Astrocyte (in vitro differentiated cells and primary cell): ENCODE results near the gene ADCK1. TPM values are rescaled to one million over a fixed set of nuclear protein-coding genes. Genes with fewer than 3 reads are reported as not detected.

ENCODE experiments used
- DNase-seq: peaks from one replicate; pipeline ENCODE4 v3.0.0-alpha.2; 2010; ENCODE audit warnings: low read depth
- FAIRE-seq: peaks from 2 replicates; lab custom pipeline; 2011; peaks lifted over from hg19 to GRCh38; lab: Jason Lieb, UNC
- H2AFZ ChIP-seq: 2 replicates; pipeline ENCODE4 v1.6.0; 2012; ENCODE audit warnings: low read depth, low read length, inconsistent platforms
- H3K27ac ChIP-seq: 2 replicates; pipeline ENCODE4 v1.5.1; 2011; ENCODE audit warnings: low read depth, low read length, inconsistent platforms
- H3K27me3 ChIP-seq: 2 replicates; pipeline ENCODE4 v1.6.0; 2011; ENCODE audit warnings: low read length, inconsistent platforms; ENCODE audit not compliant: insufficient read depth
- H3K36me3 ChIP-seq: 2 replicates; pipeline ENCODE4 v1.5.1; 2011; ENCODE audit warnings: low read length, inconsistent platforms; ENCODE audit not compliant: insufficient read depth
- H3K4me1 ChIP-seq: 2 replicates; pipeline ENCODE4 v1.5.1; 2011; ENCODE audit warnings: low read length, inconsistent platforms; ENCODE audit not compliant: insufficient read depth
- H3K4me2 ChIP-seq: 2 replicates; pipeline ENCODE4 v1.6.0; 2012; ENCODE audit warnings: low read length, inconsistent platforms
- H3K4me3 ChIP-seq: 2 replicates; pipeline ENCODE4 v1.5.1; 2011; ENCODE audit warnings: low read depth, mild to moderate bottlenecking, low read length, inconsistent platforms; ENCODE audit not compliant: insufficient read depth
- H3K79me2 ChIP-seq: 2 replicates; pipeline ENCODE4 v1.6.0; 2012; ENCODE audit warnings: mild to moderate bottlenecking, low read length, inconsistent platforms; ENCODE audit not compliant: insufficient read depth
- H3K9ac ChIP-seq: 2 replicates; pipeline ENCODE4 v1.6.0; 2012; ENCODE audit warnings: mild to moderate bottlenecking, low read length, inconsistent platforms
- H3K9me3 ChIP-seq: 2 replicates; pipeline ENCODE4 v1.5.1; 2012; ENCODE audit warnings: low read depth, mild to moderate bottlenecking, low read length, inconsistent platforms; ENCODE audit not compliant: insufficient read depth
- H4K20me1 ChIP-seq: 2 replicates; pipeline ENCODE4 v1.6.0; 2012; ENCODE audit warnings: low read length, inconsistent platforms; ENCODE audit not compliant: insufficient read depth
- H3K27ac Mint-ChIP-seq: one replicate; pipeline ENCODE4 v1.8.0; 2021; ENCODE audit warnings: mild to moderate bottlenecking, mixed read lengths; ENCODE audit not compliant: unreplicated experiment
- H3K27me3 Mint-ChIP-seq: one replicate; pipeline ENCODE4 v1.8.0; 2021; ENCODE audit warnings: low read depth, mixed read lengths; ENCODE audit not compliant: unreplicated experiment
- H3K36me3 Mint-ChIP-seq: one replicate; pipeline ENCODE4 v1.8.0; 2021; ENCODE audit warnings: low read depth, mixed read lengths; ENCODE audit not compliant: unreplicated experiment
- H3K4me1 Mint-ChIP-seq: one replicate; pipeline ENCODE4 v1.8.0; 2021; ENCODE audit warnings: low read depth, mixed read lengths; ENCODE audit not compliant: unreplicated experiment
- H3K4me3 Mint-ChIP-seq: one replicate; pipeline ENCODE4 v1.8.0; 2021; ENCODE audit warnings: mild to moderate bottlenecking, moderate library complexity, mixed read lengths; ENCODE audit not compliant: unreplicated experiment
- H3K9me3 Mint-ChIP-seq: one replicate; pipeline ENCODE4 v1.8.0; 2021; ENCODE audit warnings: mild to moderate bottlenecking, mixed read lengths; ENCODE audit not compliant: unreplicated experiment
- EZH2 ChIP-seq: IDR thresholded peaks from 2 replicates; pipeline ENCODE4 v1.6.1; 2012; ENCODE audit warnings: mild to moderate bottlenecking, low read length, inconsistent platforms; ENCODE audit not compliant: insufficient read depth
- total RNA-seq: library from RNA; stranded (reverse); gene quantifications from 2 replicates; pipeline ENCODE4 v1.2.1, GENCODE V29; 2021
- TF ChIP-seq, protein P1 (sequence below): IDR thresholded peaks from 2 replicates; pipeline ENCODE4 v1.5.1; 2011; ENCODE audit warnings: low read depth, mild to moderate bottlenecking, inconsistent platforms, low read length, moderate library complexity; ENCODE audit not compliant: insufficient read depth

The ADCK1 gene
- total RNA-seq, 1 donor from 2014 or later, result 5.8 TPM

DNA sequence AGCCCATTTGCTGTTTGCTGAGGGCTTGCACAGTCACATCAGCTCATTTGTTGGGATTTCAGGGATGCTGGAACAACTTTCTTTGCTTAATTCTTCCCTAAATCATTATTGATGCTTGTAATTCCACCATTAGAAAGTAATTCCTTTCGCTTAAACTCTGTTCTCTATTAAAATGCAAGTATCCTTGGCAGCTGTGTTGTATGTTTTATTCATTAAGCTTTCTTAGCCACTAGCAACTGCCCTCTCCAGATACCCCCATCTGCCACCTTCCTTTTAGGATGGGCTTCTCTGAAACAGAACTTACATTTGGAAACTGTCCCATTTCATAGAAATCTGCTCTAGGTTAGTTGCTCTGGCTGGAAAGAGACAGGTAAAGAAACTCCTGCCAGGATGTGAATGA lies 43.7 kb downstream of the ADCK1 start:
- no peak overlapping the region for H3K27ac Mint-ChIP-seq
- no peak for DNase-seq
- FAIRE-seq, result no peak
- no peak for TF ChIP-seq EZH2
- TF ChIP-seq, protein P1, sequence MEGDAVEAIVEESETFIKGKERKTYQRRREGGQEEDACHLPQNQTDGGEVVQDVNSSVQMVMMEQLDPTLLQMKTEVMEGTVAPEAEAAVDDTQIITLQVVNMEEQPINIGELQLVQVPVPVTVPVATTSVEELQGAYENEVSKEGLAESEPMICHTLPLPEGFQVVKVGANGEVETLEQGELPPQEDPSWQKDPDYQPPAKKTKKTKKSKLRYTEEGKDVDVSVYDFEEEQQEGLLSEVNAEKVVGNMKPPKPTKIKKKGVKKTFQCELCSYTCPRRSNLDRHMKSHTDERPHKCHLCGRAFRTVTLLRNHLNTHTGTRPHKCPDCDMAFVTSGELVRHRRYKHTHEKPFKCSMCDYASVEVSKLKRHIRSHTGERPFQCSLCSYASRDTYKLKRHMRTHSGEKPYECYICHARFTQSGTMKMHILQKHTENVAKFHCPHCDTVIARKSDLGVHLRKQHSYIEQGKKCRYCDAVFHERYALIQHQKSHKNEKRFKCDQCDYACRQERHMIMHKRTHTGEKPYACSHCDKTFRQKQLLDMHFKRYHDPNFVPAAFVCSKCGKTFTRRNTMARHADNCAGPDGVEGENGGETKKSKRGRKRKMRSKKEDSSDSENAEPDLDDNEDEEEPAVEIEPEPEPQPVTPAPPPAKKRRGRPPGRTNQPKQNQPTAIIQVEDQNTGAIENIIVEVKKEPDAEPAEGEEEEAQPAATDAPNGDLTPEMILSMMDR, result no peak
- no peaks in the 10 kb centered on the region for H3K4me1 Mint-ChIP-seq
- no peaks in the 10 kb centered on the region for H3K9me3 ChIP-seq
- no peaks in the 10 kb centered on the region for H3K27me3 ChIP-seq
- no peak overlapping the region for H3K4me3 ChIP-seq
- H4K20me1 ChIP-seq, result no peaks in the 10 kb centered on the region
- H3K27ac ChIP-seq, result no peak overlapping the region
- H3K4me2 ChIP-seq, result no peak overlapping the region
- no peaks in the 10 kb centered on the region for H3K27me3 Mint-ChIP-seq
- no peaks in the 10 kb centered on the region for H3K79me2 ChIP-seq
- no peak overlapping the region for H3K4me3 Mint-ChIP-seq
- H3K9ac ChIP-seq, result no peak overlapping the region
- no peaks in the 10 kb centered on the region for H3K36me3 ChIP-seq
- peaks cover 7% of the 10 kb centered on the region for H3K36me3 Mint-ChIP-seq
- H2AFZ ChIP-seq, result no peak overlapping the region
- no peaks in the 10 kb centered on the region for H3K9me3 Mint-ChIP-seq
- H3K4me1 ChIP-seq, result no peaks in the 10 kb centered on the region

DNA sequence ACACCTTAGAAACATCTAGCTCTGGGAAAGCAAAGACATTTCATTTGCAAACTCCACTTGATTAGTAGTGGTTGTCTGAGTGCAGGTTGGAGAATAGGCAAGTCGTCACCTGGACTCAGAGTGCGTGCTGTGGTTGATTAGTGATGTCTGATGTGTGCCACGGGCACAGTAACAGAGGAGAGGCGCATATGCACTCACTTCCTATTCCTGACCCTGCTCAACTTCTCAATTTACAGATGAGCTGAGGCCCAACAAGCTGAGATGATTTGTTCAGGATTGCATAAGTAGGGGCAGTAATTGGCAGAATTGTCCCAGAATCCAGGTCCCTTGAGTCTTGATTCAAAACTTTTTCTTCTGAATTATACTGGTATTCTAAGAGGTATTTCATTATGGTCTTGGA lies 44.9 kb downstream of the ADCK1 start:
- DNase-seq, result no peak
- H3K4me3 ChIP-seq, result no peak overlapping the region
- Mint-ChIP-seq H3K36me3 (peaks cover 7% of the 10 kb centered on the region), H3K27ac (no peak overlapping the region), H3K4me3 (no peak overlapping the region), H3K4me1 (no peaks in the 10 kb centered on the region), H3K27me3 (no peaks in the 10 kb centered on the region), H3K9me3 (no peaks in the 10 kb centered on the region)
- no peaks in the 10 kb centered on the region for H4K20me1 ChIP-seq
- H3K9me3 ChIP-seq, result no peaks in the 10 kb centered on the region
- H3K79me2 ChIP-seq, result no peaks in the 10 kb centered on the region
- H3K27me3 ChIP-seq, result no peaks in the 10 kb centered on the region
- H3K36me3 ChIP-seq, result no peaks in the 10 kb centered on the region
- no peak overlapping the region for H3K27ac ChIP-seq
- H3K9ac ChIP-seq, result no peak overlapping the region
- no peaks in the 10 kb centered on the region for H3K4me1 ChIP-seq
- TF ChIP-seq EZH2, result no peak
- TF ChIP-seq, protein P1, result no peak
- no peak overlapping the region for H3K4me2 ChIP-seq
- H2AFZ ChIP-seq, result no peak overlapping the region
- FAIRE-seq, result no peak

DNA sequence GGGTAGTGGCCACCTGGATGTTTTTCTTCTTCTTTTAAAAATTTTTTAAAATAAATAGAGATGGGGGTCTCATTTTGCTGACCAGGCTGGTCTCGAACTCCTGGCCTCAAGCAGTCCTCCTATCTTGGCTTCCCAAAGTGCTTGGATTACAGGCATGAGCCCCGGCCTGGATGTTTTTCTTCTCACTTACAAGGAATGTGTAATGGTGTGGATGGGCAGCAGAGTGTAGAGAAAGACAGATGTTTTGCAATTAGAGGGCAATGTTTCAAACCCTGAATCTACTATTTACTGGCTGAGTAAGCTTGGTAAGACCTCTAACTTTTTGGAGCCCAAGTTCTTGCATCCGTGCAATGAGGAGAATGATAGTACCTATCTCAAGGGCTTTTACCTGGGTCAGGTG lies 48.1 kb downstream of the ADCK1 start:
- no peaks in the 10 kb centered on the region for H3K9me3 Mint-ChIP-seq
- no peak for DNase-seq

More for the DNA sequence above, 48.1 kb downstream of the ADCK1 start:
- H3K79me2 ChIP-seq, result no peaks in the 10 kb centered on the region
- no peaks in the 10 kb centered on the region for H3K4me1 ChIP-seq
- FAIRE-seq, result no peak
- Mint-ChIP-seq H3K27ac (no peak overlapping the region), H3K27me3 (no peaks in the 10 kb centered on the region), H3K4me1 (no peaks in the 10 kb centered on the region), H3K4me3 (no peak overlapping the region), H3K36me3 (peaks cover 7% of the 10 kb centered on the region)
- H2AFZ ChIP-seq, result no peak overlapping the region
- no peak overlapping the region for H3K4me2 ChIP-seq
- H3K9me3 ChIP-seq, result no peaks in the 10 kb centered on the region
- no peak overlapping the region for H3K27ac ChIP-seq
- no peak overlapping the region for H3K4me3 ChIP-seq
- no peak for TF ChIP-seq EZH2
- TF ChIP-seq, protein P1, result no peak
- H3K9ac ChIP-seq, result no peak overlapping the region
- no peaks in the 10 kb centered on the region for H4K20me1 ChIP-seq
- no peaks in the 10 kb centered on the region for H3K27me3 ChIP-seq
- no peaks in the 10 kb centered on the region for H3K36me3 ChIP-seq
